GM12892 (cell line): ENCODE measurements around the gene MAPKAPK5.
"Not testable (repeated sequence)": the region's sequence is repeated elsewhere in the genome, so short reads cannot be mapped to it uniquely, and the experiment has no call there.

Experiments used
- DNase-seq: peaks from one replicate; pipeline ENCODE4 v3.0.0; 2011; ENCODE audit not compliant: insufficient read length
- FAIRE-seq: peaks from 2 replicates; lab custom pipeline; 2011; peaks lifted over from hg19 to GRCh38; lab: Jason Lieb, UNC
- POLR2A ChIP-seq: IDR thresholded peaks from 2 replicates; pipeline ENCODE4 v1.6.1; 2011; ENCODE audit warnings: low read depth, low read length, control low read depth
- POLR2AphosphoS5 ChIP-seq: IDR thresholded peaks from 2 replicates; pipeline ENCODE4 v1.6.1; 2011; ENCODE audit warnings: low read depth, low read length, control low read depth
- TAF1 ChIP-seq: IDR thresholded peaks from 2 replicates; pipeline ENCODE4 v1.6.1; 2011; ENCODE audit warnings: low read depth, mild to moderate bottlenecking, control low read depth, low read length, borderline replicate concordance

The MAPKAPK5 gene

DNA sequence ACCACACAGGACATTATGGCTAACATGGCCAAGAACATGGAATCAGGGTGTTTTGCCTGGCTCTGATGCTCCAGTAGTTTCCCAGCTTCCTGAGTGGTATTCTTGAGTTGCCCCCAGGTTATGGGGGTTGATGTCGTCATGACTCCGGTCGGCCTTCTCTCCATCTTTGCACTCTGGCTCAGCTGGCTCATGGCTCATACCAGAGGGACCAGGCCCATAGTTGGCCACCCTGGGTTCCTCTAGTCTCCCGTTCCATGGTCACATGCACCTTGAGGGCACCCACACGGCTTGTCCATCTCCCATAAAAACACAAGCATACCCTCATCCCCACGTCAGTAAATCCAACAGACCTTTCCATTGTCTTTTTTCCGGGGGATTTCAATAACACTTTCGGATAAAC is 23.7 kb upstream of the MAPKAPK5 start:
- DNase-seq, result no peak
- FAIRE-seq, result no peak
- TF ChIP-seq POLR2AphosphoS5 (no peak), POLR2A (no peak), TAF1 (no peak)

DNA sequence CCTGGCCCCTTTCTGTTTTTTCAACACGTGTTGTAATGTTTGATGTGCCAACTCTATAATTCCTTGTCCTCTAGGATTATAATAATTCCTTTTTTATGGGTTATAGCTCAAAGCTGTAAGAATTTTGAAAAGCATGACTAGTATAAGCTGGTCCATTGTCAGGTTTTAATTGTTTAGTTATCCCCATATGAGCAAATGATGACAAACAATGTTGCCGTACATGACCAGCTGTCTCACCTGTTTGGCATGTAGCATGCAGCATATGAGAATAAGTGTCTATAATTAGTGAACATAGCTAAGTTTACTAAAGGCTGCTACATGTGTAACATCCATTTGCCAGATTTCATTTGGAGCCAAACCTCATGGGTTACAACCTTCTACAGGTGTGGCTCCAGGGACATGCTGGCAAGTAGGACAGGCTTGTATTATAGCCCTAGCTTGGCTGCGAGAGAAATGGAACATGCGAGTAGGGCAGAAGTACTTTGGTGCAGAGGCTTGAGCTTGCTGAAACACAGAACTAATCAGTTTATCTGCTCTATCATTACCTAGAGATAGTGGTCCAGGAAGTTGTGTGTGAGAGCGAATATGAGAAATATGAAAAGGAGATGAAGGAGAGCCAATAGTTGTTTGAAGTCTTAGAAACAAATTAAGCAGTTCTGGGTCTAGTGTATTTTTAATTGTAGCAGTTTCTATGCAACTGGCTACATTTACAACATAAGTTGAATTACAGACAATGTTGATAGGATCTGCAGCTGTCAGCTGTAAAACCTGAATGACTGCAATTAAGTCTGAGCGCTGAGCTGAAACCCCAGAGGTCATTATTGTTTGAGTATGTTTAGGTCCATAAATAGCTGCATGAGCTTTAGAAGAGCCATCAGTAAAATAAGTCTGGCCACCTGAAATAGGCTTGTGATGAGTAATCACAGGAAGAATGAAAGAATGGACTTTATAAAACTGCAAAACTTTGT is 22.6 kb upstream of the MAPKAPK5 start:
- FAIRE-seq, result no peak
- TF ChIP-seq TAF1 (no peak), POLR2AphosphoS5 (no peak), POLR2A (no peak)
- no peak for DNase-seq

DNA sequence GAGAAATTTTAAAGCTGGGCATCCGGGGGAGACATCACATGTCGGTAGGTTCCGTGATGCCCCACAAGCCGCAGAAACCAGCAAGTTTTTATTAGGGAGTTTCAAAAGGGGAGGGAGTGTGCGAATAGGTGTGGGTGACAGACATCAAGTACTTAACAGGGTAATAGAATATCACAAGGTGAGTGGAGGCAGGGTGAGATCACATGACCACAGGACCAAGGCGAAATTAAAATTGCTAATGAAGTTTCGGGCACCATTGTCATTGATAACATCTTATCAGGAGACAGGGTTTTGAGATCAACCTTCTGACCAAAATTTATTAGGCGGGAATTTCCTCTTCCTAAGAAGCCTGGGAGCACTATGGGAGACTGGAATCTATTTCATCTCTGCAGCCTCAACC is 21.2 kb upstream of the MAPKAPK5 start:
- not testable (repeated sequence) for DNase-seq, FAIRE-seq

DNA sequence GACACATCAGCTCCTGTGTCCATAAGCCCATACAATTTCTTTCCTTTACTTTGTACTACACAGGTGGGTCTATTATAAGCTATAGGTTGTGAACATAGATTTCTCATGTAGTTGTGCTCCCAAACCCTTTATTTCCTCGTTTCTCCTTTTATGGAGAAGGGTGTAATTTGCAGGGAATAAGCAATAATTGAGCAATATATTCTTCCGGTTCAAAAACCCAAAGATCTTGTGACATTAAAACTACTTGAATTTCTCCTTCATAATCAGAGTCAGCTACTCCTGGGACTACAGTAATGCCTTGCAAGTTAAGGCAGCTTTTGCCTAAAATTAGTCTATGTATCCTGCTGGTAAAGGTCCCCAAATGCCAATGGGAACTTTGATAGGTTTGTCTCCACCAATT is 19.1 kb upstream of the MAPKAPK5 start:
- DNase-seq (no peak), FAIRE-seq (no peak)
- TF ChIP-seq POLR2AphosphoS5, result no peak
- TF ChIP-seq POLR2A, result no peak
- TF ChIP-seq TAF1, result no peak

DNA sequence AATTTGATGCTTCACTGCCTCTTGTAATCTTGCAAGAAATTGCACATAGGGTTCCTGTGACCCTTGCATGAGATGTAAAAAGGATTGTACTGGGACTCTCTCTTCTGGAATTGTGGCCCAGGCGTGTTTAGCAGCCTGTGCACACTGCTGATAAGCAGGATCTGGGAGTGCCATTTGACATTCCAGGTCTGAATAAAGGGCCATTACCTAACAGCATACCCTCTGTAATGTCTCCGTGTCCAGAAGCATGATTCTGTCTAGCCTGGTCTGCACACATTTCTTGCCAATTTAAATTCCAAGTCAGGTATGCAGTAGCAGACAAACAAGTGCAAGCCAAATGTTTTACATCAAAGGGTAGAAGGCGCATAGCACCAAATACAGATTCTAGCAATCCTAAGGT is 18.1 kb upstream of the MAPKAPK5 start:
- no peak for FAIRE-seq
- TF ChIP-seq TAF1 (no peak), POLR2AphosphoS5 (no peak), POLR2A (no peak)
- DNase-seq, result no peak

DNA sequence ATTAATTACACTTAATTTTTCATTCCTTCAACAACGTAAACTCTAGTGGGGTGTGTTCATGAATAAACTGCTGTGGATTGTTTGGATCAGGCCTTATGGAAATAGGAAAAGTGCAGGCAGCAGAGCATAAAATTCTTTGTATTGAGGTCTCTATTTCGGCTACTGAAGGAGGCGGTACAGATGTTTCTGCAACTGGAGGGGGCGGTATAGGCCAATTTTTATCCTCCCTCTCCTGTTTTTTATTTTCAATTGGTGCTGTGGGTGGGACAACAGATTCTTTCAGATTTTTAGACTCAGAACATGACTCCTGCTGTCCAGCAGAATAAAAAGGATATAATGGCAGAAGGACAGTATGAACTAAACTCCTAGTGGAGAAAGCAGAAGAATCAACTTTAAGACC is 17.7 kb upstream of the MAPKAPK5 start:
- DNase-seq, FAIRE-seq: not testable (repeated sequence)

DNA sequence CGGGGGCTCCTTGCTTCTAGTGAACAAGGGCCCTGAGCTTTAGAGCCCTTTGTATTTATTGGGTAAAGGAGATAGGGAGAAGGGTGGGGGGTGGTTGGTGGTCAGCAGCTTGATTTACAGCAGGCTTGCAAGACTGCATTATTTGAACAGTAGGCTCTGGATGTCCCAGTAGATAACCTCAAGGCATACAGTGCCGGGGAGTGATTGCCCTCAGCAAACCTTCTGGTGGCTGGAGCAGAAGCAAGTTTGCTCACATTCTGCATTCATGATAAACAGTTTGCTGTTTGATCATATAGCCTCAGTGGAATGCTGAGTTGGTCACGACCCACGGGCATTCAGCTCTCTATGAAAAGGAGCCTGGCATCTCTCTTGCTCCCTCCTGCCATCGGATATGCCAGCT is 16.5 kb upstream of the MAPKAPK5 start:
- no peak for FAIRE-seq
- DNase-seq, result no peak
- TF ChIP-seq TAF1, result no peak
- no peak for TF ChIP-seq POLR2AphosphoS5
- TF ChIP-seq POLR2A, result no peak

DNA sequence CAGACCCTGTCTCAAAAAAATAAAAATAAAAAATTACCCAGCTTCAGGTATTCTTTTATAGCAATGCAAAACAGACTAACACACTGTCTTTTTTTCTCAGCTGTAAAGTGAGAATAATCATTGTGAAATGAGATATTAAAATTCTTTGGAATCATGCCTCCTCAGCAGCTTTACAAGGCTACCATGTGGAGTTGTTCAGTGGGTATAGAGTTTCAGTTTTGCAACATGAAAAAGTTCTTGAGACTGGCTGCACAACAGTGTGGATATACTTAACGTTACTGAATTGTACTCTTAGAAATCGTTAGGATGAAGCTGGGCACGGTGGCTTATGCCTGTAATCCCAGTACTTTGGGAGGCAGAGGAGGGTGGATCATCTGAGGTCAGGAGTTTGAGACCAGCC is 15.7 kb upstream of the MAPKAPK5 start:
- TF ChIP-seq POLR2A, result no peak
- TF ChIP-seq POLR2AphosphoS5, result no peak
- no peak for TF ChIP-seq TAF1
- DNase-seq, result no peak
- no peak for FAIRE-seq

DNA sequence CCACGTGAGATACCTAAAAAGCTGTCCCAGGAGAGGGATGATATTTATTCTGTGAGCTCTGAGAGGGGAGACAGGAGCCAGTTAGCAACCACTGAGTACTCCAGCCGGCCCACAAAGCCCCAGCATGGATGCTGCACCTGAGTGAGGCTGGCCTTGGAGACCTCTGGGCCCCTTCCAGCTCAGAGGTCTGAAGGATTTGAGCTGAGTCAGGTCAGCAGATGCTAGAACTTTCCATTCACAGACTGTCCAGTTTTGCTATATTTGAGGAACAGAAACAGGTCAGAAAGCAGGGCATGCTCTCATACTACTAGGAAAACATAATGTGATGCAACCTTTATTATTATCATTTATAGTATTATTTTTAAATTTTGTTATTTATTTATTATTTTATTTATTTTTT is 15.0 kb upstream of the MAPKAPK5 start:
- no peak for FAIRE-seq
- TF ChIP-seq TAF1, result no peak
- TF ChIP-seq POLR2A, result no peak
- no peak for DNase-seq

DNA sequence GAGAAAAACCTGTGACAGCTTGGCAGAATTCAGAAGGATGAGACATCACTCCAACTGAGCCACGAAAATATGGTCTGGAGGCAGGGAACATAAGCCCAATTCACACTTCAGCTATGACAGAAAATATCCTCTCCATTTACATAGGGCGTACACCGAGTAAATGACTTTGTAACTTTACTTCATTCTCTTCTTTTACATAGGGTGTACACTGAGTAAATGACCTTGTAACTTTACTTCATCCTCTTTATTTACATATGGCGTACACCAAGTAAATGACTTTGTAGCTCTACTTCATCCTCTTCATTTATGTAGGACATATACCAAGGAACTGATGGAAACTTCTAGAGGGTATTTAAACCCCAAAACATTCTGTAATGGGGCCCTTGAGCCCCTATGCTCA is 14.1 kb upstream of the MAPKAPK5 start:
- DNase-seq (no peak), FAIRE-seq (no peak)
- TF ChIP-seq POLR2AphosphoS5 (no peak), POLR2A (no peak), TAF1 (no peak)

DNA sequence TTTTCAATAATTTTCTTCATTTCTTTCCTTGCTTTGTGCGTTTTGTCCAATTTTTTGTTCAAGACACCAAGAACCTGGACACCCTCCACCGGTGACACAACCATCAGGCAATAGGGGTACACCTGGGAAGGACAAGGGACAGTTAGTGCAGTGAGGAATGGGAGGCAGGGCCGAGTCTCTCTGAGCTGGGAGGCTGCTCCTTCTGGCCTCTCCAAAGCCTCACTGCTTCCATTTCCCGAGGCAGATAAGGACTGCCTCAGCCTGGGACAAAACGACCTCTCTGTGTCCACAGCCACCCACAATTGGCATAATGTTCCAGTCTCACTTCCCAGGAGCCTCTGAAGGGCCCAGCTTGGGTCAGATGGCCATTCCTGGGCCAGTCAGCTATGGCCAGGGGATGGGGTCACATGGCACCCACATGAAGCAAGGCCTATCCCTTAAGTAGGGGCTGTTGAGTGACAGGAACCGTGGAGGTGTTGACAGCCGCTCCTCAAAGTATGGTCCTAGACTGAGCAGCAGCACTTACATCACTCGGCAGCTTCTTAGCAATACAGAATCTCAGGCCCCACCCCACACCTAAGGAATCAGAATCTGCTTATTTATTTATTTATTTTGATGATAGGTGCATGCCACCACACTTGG is 13.6 kb upstream of the MAPKAPK5 start:
- DNase-seq (no peak), FAIRE-seq (no peak)
- TF ChIP-seq POLR2AphosphoS5 (no peak), POLR2A (no peak), TAF1 (no peak)

DNA sequence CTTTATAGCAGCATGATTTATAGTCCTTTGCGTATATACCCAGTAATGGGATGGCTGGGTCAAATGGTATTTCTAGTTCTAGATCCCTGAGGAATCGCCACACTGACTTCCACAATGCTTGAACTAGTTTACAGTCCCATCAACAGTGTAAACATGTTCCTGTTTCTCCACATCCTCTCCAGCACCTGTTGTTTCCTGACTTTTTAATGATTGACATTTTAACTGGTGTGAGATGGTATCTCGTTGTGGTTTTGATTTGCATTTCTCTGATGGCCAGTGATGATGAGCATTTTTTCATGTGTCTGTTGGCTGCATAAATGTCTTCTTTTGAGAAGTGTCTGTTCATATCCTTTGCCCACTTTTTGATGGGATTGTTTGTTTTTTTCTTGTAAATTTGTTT is 12.4 kb upstream of the MAPKAPK5 start:
- not testable (repeated sequence) for FAIRE-seq, DNase-seq

DNA sequence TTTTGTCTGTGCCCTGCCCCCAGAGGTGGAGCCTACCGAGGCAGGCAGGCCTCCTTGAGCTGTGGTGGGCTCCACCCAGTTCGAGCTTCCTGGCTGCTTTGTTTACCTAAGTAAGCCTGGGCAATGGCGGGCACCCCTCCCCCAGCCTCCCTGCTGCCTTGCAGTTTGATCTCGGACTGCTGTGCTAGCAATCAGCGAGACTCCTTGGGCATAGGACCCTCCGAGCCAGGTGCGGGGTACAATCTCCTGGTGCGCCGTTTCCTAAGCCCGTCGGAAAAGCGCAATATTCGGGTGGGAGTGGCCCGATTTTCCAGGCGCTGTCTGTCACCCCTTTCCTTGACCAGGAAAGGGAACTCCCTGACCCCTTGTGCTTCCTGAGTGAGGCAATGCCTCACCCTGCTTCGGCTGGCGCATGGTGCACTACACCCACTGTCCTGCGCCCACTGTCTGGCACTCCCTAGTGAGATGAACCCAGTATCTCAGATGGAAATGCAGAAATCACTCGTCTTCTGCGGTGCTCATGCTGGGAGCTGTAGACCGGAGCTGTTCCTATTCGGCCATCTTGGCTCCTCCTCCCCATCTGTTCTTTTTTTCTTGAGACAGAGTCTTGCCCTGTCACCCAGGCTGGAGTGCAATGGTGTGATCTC is 7.2 kb upstream of the MAPKAPK5 start:
- not testable (repeated sequence) for FAIRE-seq, DNase-seq

DNA sequence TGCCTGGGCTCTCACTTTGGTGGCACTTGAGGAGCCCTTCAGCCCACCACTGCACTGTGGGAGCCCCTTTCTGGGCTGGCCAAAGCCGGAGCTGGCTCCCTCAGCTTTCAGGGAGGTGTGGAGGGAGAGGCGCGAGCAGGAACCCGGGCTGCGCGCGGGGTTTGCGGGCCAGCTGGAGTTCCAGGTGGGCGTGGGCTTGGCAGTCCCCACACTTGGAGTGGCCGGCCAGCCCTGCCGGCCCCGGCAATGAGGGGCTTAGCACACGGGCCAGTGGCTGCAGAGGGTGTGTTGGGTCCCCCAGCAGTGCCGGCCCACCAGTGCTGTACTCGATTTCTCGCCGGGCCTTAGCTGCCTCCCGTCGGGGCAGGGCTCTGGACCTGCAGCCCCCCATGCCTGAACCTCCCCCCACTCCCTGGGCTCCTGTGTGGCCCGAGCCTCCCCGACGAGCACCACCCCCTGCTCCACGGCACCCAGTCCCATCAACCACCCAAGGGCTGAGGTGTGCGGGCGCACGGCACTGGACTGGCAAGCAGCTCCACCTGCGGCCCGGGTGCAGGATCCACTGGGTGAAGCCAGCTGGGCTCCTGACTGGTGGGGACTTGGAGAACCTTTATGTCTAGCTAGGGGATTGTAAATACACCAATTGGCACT is 6.4 kb upstream of the MAPKAPK5 start:
- not testable (repeated sequence) for DNase-seq, FAIRE-seq
